HG03135 (cell line): ENCODE measurements around the gene C1QTNF6.
"Not testable (repeated sequence)": the region's sequence is repeated elsewhere in the genome, so short reads cannot be mapped to it uniquely, and the experiment has no call there.

Experiments
- ATAC-seq: cut with Tn5 transposase; IDR thresholded peaks from one replicate; pipeline ENCODE4 v1.9.1; 2021; ENCODE audit warnings: mild to moderate bottlenecking, moderate library complexity; ENCODE audit not compliant: unreplicated experiment

The C1QTNF6 gene

GRCh38 chr22:37208401-37209139, 20.5 kb upstream of the C1QTNF6 start:
- no peak for ATAC-seq

- ATAC-seq: no peak
Observed at GRCh38 chr22:37207981-37208380, 19.9 kb upstream of the C1QTNF6 start.

- ATAC-seq: no peak
Observed at GRCh38 chr22:37206841-37207821, 19.1 kb upstream of the C1QTNF6 start.

GRCh38 chr22:37206118-37206840, 18.2 kb upstream of the C1QTNF6 start:
- no peak for ATAC-seq

- ATAC-seq: no peak
Observed at GRCh38 chr22:37205046-37205445, 17.0 kb upstream of the C1QTNF6 start.

DNA sequence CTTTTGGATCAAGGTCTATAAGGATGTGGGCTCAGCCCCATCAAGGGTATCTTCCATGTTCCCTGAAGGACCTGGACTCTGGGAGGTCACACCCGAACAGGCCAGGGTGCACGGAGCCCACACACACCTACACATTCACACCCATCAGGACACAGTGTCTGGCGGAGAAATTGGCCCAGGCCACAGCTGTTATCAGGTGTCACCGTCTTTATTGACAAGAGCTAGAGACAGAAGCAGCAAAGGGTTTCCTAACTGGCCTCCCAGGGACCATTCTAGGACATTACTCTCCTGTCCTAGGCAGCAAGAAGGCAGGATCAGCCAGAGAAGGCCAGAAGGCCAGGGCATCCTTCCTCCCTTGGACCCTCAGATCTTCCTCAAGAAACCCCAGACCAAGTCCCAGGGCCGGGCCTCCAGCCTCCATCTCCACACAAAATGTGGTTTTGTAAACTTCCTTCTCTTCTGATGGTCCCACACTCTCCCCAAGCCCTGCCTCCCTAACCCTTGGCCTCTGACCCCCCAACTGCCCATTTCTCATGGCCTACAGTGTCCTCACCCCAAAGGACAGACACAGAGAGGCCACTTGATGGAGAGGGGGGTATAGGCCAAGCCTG, 16.1 kb upstream of the C1QTNF6 start:
- ATAC-seq: no peak

- ATAC-seq: no peak
Observed at GRCh38 chr22:37203354-37204044, 15.5 kb upstream of the C1QTNF6 start.

- ATAC-seq: no peak
Observed at GRCh38 chr22:37202716-37203115, 14.7 kb upstream of the C1QTNF6 start.

DNA sequence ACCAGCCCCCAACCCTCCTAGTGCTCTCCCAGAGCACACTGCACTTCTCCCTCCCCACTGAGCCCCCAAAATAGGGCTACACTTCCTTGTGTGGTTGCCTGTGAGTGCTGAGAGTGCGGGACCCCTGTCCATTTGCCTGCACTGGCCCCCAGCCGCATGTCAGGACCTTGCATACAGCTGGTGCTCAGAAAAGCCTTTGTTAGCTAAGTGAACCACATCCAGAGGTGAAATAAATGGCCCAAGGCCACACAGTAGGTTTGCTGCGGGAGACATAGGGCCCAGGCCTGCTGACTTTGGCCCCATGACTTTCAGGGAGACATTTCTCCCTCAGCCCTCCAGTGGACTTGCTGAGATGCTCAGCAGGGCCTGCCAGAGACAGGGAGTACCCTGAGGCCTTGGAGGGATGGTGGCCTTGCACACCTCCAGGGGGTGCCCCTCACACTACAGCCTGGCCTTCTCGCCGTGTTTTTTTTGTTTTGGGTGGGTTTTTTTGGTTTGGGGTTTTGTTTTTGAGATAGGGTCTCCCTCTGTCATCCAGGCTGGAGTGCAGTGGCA, 14.0 kb upstream of the C1QTNF6 start:
- ATAC-seq: no peak

DNA sequence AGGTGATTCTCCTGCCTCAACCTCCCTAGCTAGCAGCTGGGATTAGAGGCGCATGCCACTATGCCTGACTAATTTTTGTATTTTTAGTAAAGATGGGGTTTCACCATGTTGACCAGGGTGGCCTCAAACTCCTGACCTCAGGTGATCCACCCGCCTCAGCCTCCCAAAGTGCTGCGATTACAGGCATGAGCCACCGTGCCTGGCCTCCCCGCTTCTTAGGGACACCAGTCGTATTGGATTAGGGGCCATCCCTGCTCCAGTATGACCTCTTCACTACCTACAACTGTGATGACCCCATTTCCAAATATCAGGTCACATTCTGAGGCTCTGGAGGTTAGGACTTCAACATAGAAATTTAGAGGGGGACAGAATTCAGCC, 13.4 kb upstream of the C1QTNF6 start:
- not testable (repeated sequence) for ATAC-seq

DNA sequence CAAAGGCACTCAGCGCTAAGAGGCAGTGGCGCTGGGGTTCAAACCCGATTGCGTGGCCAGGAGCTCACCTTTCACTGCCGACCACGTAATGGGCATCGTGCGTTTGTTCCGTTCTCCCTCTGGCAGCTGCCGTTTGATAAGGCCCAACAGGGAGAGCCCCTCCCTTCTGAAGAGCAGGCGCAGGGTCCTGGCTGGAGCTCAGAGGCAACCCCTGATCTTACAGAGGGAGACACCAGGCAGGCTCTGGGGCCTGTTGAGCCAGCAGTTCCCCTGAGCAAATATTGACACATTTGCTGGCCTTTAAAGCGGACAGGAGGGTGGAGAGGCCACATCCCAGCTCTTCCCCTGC, 11.7 kb upstream of the C1QTNF6 start:
- ATAC-seq: peak; percentile 1

GRCh38 chr22:37199103-37199759, 11.2 kb upstream of the C1QTNF6 start:
- peak; percentile 83 for ATAC-seq

DNA sequence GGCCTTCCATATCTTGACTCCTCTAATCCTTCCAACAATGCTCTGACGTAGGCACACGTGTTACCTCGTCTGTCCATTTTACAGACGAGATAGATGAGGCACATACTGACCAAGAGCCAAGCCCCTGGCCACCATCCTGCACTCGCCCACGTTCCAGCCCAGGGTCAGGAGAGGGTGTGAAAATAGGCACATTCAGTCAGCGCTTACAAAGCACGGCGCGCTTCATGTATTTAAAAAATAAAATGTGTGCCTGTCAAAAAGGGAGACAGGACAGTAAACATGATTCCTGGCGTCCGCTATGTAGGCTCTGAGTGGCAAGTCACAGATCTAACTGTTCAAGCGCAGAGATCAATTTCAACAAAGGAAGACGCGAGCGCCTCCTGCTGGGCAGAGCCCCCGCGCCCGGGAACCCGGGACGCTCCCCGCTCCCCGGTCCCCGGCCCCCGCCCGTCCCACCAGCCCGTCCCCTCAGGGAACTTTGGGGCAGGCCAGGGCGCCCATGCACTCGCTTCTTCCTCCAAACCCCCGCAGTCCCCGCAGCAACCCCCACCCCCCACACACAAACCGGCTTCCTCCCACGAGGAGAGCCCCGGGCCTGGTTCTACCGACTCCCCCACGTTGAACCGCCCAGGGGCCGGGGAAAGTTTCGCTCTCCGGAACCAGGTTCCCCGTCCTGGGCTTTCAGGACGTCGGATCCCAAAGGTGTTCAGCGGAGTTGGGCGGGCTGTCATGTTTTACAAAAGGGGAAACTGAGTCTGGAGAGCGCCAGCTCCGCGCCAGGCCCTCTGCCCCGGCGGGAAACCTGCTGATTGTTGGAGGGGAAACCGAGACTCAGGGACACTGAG, 10.4 kb upstream of the C1QTNF6 start:
- ATAC-seq: no peak

DNA sequence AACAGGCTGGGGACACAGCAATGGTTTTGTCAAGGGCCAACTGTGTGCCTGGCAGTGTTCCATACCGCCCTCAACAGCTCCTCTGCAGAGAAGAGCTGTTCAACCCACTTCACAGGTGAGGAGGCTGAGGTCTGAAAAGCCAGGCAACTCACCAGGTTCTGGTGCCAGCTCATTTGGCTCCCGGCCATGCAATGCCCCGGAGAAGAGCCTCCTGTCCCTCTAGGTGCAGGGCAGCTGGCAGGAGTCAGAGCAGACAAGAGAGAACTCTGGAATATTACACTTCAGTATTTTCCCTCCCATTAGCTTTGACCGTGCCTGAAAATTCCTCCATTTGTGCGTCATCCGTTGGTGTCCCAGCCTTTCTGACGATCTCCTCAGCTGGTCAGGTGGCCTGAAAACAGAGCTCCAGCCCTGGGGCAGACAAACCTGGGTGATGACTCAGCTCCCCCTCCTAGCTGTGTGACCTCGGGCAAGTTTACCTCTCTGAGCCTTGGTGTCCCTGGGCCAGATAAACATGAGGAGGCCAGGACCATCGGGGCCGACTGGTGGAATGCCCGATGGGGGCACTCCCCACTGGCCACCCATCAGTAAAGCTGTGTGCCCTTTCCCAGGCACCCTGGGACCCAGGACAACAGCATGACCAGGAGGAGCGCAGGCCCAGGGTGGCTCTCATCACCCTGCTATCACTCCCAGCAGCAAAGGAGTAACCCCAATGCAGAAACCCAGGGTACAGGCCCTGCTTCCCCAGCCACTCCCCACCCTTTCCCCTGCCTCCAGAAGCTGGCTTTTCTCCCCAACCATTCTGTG, 9.6 kb upstream of the C1QTNF6 start:
- ATAC-seq: no peak

DNA sequence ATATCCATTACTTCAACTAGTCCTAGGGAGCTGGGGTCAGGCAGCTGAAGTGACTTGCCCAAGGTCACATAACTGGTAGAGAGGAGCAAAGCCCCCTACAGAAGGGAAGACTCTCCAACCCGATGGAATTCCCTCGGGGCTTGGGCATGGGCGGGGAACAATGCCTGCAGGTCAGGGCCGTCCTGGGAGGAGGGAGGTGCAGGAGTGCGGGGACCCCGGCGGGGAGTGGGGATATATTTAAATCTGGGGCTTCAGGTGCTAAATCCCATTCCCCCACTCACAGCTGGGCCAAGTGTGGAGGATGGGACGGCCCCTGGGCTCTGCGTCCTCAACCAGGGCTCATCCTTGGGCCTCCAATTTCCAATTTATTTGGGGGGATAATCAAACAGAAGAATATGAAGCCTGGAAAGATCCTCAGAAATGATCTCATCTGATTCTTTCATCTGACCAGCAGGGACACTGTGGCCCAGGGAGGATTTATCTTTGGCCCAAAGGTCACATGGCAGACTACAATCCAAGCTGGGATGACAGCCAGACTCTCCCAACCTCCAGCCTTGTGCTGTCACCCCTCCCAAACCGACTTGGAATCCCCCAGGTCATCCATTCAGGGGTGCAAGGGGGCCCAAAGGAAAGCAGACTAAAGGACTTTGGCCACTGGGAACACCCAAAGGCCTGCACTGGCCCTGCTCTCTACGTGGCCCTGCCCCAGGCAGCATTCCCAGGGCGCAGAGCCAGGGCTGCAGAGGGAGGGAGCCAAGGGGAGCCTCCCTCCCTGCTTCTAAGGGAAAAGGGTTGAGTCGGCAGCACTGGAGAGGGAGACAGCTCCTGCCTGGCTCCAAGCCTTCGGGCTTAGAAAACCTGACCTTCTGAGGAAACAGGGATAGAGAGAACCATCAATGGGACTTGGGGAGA, 8.7 kb upstream of the C1QTNF6 start:
- ATAC-seq: no peak

DNA sequence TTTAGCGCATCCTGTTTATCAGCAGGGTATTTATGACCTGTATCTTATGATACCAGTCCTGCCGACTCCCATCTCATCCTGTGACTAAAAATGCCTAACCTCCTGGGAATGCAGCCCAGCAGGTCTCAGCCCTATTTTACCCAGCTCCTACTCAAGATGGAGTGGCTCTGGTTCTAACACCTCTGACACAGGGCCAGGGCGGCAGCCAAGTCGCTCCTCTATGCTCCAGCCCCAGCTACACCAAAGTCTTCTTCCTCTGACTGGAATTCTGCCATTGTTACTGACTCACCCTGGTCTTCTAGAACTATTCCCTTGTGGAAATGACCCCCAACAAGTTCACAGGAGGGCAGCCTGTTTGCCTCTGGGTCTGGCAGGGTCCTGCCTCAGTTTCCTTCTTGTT, 7.9 kb upstream of the C1QTNF6 start:
- ATAC-seq: no peak

DNA sequence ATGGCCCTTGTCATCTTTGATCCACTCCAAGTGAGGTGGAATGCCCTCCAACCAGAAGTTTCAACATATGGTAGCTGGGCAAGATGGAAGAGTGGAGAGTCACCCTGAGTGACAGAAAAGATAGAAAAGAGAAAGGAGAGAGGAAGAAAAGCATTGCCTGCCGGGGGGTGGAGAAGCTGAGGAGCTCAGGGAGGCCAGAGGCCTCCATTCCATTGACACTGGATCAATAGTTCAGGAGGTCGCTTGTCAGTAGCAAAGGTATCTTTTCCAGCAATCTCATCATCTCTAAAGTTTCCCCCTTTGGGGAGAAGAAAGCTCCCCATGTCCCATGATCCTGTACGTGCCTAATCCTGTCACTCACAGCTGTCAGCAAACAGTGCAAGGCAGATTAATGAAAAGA, 6.7 kb upstream of the C1QTNF6 start:
- ATAC-seq: no peak
